K562 (cell line): ENCODE results near the gene NDUFA3. TPM values are rescaled to one million over a fixed set of nuclear protein-coding genes. Genes with fewer than 3 reads are reported as not detected.

Source experiments
- ARID2 ChIP-seq: fragments of 450-650 bp; IDR thresholded peaks from 2 replicates; pipeline ENCODE4 v1.6.1; 2017; ENCODE audit warnings: antibody characterized with exemption, mild to moderate bottlenecking
- ATF7 ChIP-seq: fragments of 450-650 bp; IDR thresholded peaks from 2 replicates; pipeline ENCODE4 v1.7.1; 2014; ENCODE audit warnings: mild to moderate bottlenecking, moderate library complexity
- ELF4 ChIP-seq: fragments of 450-650 bp; formaldehyde crosslinking; IDR thresholded peaks from 2 replicates; pipeline ENCODE4 v1.4.0; 2022; ENCODE audit warnings: missing genetic modification characterization
- ETV6 ChIP-seq, 3 experiments: fragments of 150-350 bp in 1 of 3; sonication (generic) in 1 of 3; formaldehyde crosslinking in 1 of 3; IDR thresholded peaks; 2 replicates each; pipeline versions ENCODE4 v1.6.1 to v1.8.0; 2014 to 2022; ENCODE audit warnings: borderline replicate concordance in 2 of 3, low read depth in 2 of 3, antibody characterized with exemption in 1 of 3, low read length in 1 of 3, mild to moderate bottlenecking in 1 of 3, missing genetic modification reagents in 1 of 3
- HMG20A ChIP-seq: fragments of 450-650 bp; formaldehyde crosslinking; conservative IDR thresholded peaks from 2 replicates; pipeline ENCODE4 v1.4.0; 2020; ENCODE audit warnings: mild to moderate bottlenecking, mixed read lengths
- NR1H2 ChIP-seq: sonication (generic); formaldehyde crosslinking; IDR thresholded peaks from 2 replicates; pipeline ENCODE4 v1.4.0; 2020; ENCODE audit warnings: mild to moderate bottlenecking, missing genetic modification reagents
- NRF1 ChIP-seq, 2 experiments: fragments of 450-650 bp; IDR thresholded peaks in 1 of 2; conservative IDR thresholded peaks in 1 of 2; 2 replicates each; pipeline ENCODE4 v1.6.1; 2014; ENCODE audit warnings: mild to moderate bottlenecking in 2 of 2
- ZNF143 ChIP-seq: sonication (generic); formaldehyde crosslinking; IDR thresholded peaks from 2 replicates; pipeline ENCODE4 v1.9.0; 2022; ENCODE audit warnings: mild to moderate bottlenecking, missing genetic modification reagents
- ZNF165 ChIP-seq: fragments of 250-450 bp; sonication (Bioruptor Pico); IDR thresholded peaks from 2 replicates; pipeline ENCODE4 v1.4.0; 2020; ENCODE audit warnings: borderline replicate concordance
- ZNF24 ChIP-seq: fragments of 450-650 bp; IDR thresholded peaks from 2 replicates; pipeline ENCODE4 v1.6.1; 2016
- polyA plus RNA-seq, 8 experiments: library from polyadenylated mRNA; depleted of rRNA in 4 of 8; stranded (reverse) in 5 of 8; unstranded in 3 of 8; fragments of >200 nt; fragmentation: Nextera tagmentation in 2 of 8; fragmentation: Illumina TruSeq in 1 of 8; extraction: Ambion mirVana in 2 of 8; extraction: Trizol in 1 of 8; gene quantifications; 2 replicates each; pipeline versions ENCODE4 v1.2.1 to v1.2.3, GENCODE V29; 2011 to 2014; ENCODE audit warnings: inconsistent platforms in 1 of 8, missing spikeins in 1 of 8
- total RNA-seq, 7 experiments: library from RNA; depleted of rRNA in 6 of 7; stranded (reverse); fragments of >200 nt in 6 of 7; fragmentation: Illumina TruSeq in 2 of 7; extraction: Trizol in 2 of 7; gene quantifications; 2 replicates each; pipeline versions ENCODE4 v1.2.1 to v1.2.3, GENCODE V29; 2011 to 2021; ENCODE audit warnings: low replicate concordance in 1 of 7
- TF ChIP-seq, protein P1 (sequence below): sonication (generic); formaldehyde crosslinking; IDR thresholded peaks from 2 replicates; pipeline ENCODE4 v1.8.1; 2023; ENCODE audit warnings: mild to moderate bottlenecking, missing genetic modification reagents
- TF ChIP-seq, protein P2 (sequence below): IDR thresholded peaks from 3 replicates; pipeline ENCODE4 v1.6.1; 2011; ENCODE audit warnings: borderline replicate concordance, mild to moderate bottlenecking, moderate library complexity; ENCODE audit not compliant: insufficient read length; ENCODE audit errors: extremely low read depth

Gene NDUFA3
- total and polyA plus RNA-seq, 9 of the 15 experiments (the other 6 are each of a cell fraction or from before 2014, with no cell fraction given) = 39.2 to 279 (median 138) TPM

DNA sequence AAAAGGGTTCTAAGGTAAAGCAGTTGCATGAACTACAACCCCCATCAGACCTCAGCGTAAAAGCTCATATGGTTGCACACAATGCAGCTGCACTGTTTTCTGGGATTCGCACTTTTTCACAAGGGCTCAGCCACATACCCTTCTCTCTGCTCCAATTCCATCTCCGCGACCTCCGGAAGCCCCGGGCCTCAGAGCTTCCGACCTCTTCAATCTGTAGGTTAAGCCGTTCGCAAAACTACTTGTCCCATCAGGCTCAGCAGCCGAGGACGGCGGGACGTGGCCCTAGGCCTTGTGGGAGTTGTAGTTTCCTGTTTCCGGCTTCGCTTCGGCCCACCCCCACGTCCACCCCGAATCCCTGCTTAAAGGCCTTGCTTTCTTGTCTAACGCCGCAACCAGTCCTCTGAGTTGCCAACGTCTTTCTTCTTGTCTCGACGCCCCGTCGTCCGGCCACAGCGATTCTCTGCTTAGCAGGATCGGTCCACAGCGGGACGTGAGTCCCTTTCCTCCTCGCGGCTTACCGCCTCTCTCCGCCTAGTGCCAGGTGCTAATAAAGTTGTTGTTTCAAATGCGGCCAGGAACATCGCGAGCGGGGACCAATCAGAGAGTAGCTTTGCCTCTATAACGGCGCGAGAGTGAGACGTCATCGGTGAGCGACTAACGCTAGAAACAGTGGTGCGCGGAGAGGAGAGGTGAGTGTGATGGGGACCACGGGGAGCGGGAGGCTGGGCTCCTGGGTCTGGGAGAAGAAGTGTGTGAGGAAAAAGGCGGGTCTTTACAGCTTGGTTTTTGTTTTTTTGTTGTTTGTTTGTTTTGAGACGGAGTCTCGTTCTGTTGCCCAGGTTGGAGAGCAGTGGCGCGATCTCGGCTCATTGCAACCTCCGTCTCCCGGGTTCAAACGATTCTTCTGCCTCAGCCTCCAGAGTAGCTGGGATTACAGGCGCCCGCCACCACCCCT, 12.7 kb downstream of the NDUFA3 start, which contains the start of the genes PRPF31 and TFPT (continued):
- no peak for TF ChIP-seq ETV6 (IDR thresholded peaks at IDR 0.05; ENCODE audit: borderline replicate concordance in 1 of 2, low read depth in 2 of 2, low read length in 1 of 2)
- TF ChIP-seq ETV6 (CRISPR knock-in tag; IDR thresholded peaks at IDR 0.05; ENCODE audit: borderline replicate concordance) = no peak
- TF ChIP-seq, protein P1, sequence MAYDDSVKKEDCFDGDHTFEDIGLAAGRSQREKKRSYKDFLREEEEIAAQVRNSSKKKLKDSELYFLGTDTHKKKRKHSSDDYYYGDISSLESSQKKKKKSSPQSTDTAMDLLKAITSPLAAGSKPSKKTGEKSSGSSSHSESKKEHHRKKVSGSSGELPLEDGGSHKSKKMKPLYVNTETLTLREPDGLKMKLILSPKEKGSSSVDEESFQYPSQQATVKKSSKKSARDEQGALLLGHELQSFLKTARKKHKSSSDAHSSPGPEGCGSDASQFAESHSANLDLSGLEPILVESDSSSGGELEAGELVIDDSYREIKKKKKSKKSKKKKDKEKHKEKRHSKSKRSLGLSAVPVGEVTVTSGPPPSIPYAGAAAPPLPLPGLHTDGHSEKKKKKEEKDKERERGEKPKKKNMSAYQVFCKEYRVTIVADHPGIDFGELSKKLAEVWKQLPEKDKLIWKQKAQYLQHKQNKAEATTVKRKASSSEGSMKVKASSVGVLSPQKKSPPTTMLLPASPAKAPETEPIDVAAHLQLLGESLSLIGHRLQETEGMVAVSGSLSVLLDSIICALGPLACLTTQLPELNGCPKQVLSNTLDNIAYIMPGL = no peak; the same call in 1 of the 2 replicates
- TF ChIP-seq NR1H2 = no peak
- TF ChIP-seq ELF4 (CRISPR knock-in tag) = no peak; the same call in 1 of the 2 replicates
- no peak for TF ChIP-seq HMG20A (CRISPR knock-in tag)
- peak; percentile 97 for TF ChIP-seq ZNF143 (CRISPR knock-in tag)
- TF ChIP-seq ATF7 = peak; percentile 90
- TF ChIP-seq, protein P2, sequence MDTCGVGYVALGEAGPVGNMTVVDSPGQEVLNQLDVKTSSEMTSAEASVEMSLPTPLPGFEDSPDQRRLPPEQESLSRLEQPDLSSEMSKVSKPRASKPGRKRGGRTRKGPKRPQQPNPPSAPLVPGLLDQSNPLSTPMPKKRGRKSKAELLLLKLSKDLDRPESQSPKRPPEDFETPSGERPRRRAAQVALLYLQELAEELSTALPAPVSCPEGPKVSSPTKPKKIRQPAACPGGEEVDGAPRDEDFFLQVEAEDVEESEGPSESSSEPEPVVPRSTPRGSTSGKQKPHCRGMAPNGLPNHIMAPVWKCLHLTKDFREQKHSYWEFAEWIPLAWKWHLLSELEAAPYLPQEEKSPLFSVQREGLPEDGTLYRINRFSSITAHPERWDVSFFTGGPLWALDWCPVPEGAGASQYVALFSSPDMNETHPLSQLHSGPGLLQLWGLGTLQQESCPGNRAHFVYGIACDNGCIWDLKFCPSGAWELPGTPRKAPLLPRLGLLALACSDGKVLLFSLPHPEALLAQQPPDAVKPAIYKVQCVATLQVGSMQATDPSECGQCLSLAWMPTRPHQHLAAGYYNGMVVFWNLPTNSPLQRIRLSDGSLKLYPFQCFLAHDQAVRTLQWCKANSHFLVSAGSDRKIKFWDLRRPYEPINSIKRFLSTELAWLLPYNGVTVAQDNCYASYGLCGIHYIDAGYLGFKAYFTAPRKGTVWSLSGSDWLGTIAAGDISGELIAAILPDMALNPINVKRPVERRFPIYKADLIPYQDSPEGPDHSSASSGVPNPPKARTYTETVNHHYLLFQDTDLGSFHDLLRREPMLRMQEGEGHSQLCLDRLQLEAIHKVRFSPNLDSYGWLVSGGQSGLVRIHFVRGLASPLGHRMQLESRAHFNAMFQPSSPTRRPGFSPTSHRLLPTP = no peak
- peak; percentile 65; the same call in 1 of the 2 replicates for TF ChIP-seq ZNF165 (CRISPR knock-in tag)
- TF ChIP-seq ARID2 = no peak
- peak; percentile 37 to 59; a peak in 3 of 4 replicates for TF ChIP-seq NRF1 (conservative IDR thresholded peaks at IDR 0.05 in 1 of 2, IDR thresholded peaks at IDR 0.05 in 1 of 2)
- no peak for TF ChIP-seq ZNF24
